Neural crest cell (in vitro differentiated cells): ENCODE results near the gene PPP1R12A. TPM values are rescaled to one million over a fixed set of nuclear protein-coding genes. Genes with fewer than 3 reads are reported as not detected.

Experiments
- DNase-seq: peaks from one replicate; pipeline ENCODE4 v3.0.0; 2021; ENCODE audit warnings: low read depth, mixed read lengths, low spot score
- H3K27ac Mint-ChIP-seq: one replicate; pipeline ENCODE4 v1.8.0; 2021; ENCODE audit warnings: mild to moderate bottlenecking, mixed read lengths; ENCODE audit not compliant: unreplicated experiment
- H3K27me3 Mint-ChIP-seq: 2 replicates; pipeline ENCODE4 v1.8.0; 2021; ENCODE audit warnings: low read depth, mild to moderate bottlenecking, mixed read lengths
- H3K36me3 Mint-ChIP-seq: 2 replicates; pipeline ENCODE4 v1.8.0; 2021; ENCODE audit warnings: low read depth, mild to moderate bottlenecking, mixed read lengths
- H3K4me1 Mint-ChIP-seq: 2 replicates; pipeline ENCODE4 v1.8.0; 2021; ENCODE audit warnings: mixed read lengths
- H3K4me3 Mint-ChIP-seq: one replicate; pipeline ENCODE4 v1.8.0; 2021; ENCODE audit warnings: mild to moderate bottlenecking, mixed read lengths
- H3K9me3 Mint-ChIP-seq: 2 replicates; pipeline ENCODE4 v1.8.0; 2021; ENCODE audit warnings: mixed read lengths
- total RNA-seq: library from RNA; stranded (reverse); gene quantifications from 2 replicates; pipeline ENCODE4 v1.2.1, GENCODE V29; 2021
- TF ChIP-seq, protein P1 (sequence below): fragments of 200-600 bp; sonication (generic); conservative IDR thresholded peaks from 2 replicates; pipeline ENCODE4 v1.5.0; 2021; ENCODE audit warnings: antibody characterized with exemption, mild to moderate bottlenecking

Gene PPP1R12A
- total RNA-seq, 1 donor from 2014 or later: 65.7 TPM

DNA sequence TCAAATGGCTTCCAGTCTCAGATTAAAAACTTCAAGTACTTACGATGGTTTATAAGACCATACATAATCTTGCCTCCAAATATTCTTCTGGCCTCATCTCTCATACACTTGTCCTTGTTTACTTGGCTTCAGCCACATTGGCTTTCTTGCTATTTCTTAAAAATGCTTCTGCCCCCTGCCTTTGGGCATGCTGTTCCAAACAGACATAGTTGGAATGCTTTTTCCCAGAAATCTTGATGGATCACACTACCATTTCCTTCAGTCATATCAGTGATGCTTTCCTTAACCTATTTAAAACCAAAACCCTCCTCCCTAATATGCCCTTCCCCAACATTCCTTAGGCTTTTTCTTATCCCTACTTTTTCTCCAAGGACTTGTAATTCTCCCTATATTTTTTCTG lies 169.7 kb downstream of the PPP1R12A start:
- Mint-ChIP-seq H3K27ac (no peak overlapping the region), H3K4me1 (no peaks in the 10 kb centered on the region), H3K9me3 (peaks cover 3% of the 10 kb centered on the region), H3K4me3 (no peak overlapping the region), H3K36me3 (no peaks in the 10 kb centered on the region), H3K27me3 (no peaks in the 10 kb centered on the region)
- DNase-seq: no peak
- TF ChIP-seq, protein P1, sequence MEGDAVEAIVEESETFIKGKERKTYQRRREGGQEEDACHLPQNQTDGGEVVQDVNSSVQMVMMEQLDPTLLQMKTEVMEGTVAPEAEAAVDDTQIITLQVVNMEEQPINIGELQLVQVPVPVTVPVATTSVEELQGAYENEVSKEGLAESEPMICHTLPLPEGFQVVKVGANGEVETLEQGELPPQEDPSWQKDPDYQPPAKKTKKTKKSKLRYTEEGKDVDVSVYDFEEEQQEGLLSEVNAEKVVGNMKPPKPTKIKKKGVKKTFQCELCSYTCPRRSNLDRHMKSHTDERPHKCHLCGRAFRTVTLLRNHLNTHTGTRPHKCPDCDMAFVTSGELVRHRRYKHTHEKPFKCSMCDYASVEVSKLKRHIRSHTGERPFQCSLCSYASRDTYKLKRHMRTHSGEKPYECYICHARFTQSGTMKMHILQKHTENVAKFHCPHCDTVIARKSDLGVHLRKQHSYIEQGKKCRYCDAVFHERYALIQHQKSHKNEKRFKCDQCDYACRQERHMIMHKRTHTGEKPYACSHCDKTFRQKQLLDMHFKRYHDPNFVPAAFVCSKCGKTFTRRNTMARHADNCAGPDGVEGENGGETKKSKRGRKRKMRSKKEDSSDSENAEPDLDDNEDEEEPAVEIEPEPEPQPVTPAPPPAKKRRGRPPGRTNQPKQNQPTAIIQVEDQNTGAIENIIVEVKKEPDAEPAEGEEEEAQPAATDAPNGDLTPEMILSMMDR: no peak

DNA sequence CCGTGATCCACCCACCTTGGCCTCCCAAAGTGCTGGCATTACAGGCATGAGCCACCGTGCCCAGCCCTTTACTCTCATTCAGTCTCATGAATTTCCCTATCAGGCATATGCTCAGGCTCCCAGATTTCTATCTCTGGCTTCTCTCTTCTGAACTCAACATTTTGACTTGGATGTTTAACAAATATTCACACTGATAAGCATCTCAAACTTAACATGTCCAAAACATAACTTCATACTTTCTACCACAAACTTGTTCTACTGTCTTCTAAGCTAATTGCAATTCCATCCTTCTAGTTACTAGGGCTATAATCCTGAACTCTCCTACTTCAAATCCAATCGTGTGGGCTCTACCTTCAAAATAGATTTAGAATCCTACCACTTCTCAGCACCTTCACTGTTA lies 170.3 kb downstream of the PPP1R12A start:
- Mint-ChIP-seq H3K9me3 (peaks cover 3% of the 10 kb centered on the region), H3K27ac (no peak overlapping the region), H3K27me3 (no peaks in the 10 kb centered on the region), H3K36me3 (no peaks in the 10 kb centered on the region), H3K4me3 (no peak overlapping the region), H3K4me1 (no peaks in the 10 kb centered on the region)
- no peak for DNase-seq
- TF ChIP-seq, protein P1: no peak

DNA sequence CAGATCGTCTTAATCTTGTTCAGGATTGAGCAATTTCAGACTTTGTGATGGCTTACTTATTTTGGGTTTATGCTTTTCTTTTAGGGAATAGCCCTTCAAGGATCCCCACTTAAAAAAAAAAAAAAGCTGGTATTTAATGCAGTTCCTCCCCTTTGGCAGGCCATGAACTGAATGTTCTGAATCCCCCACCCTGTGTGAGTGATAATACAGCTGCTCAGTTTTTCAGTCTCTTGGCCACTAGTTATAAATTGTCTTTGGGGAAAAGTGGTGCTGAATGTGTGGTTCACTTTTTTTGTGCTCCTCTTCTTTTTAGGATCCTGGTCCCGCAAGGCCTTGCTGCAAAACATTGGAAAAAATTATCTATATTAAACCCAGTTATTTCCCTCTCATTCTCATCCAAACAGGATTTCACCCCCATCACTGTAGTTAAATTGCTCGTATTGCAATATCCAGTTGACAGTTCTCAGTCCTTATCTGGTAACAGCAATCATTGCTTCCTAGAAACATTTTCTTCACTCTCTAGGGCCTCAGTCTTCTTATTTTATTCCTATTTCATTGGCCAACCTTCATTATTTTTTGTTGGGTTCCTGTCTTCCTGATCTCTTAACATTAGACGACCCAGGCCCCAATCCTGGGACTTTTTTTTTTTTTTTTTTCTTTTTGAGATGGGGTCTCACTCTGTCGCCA lies 171.0 kb downstream of the PPP1R12A start:
- no peak overlapping the region for H3K4me3 Mint-ChIP-seq
- H3K9me3 Mint-ChIP-seq: peaks cover 3% of the 10 kb centered on the region
- DNase-seq: no peak
- no peak overlapping the region for H3K27ac Mint-ChIP-seq
- TF ChIP-seq, protein P1: no peak
- H3K36me3 Mint-ChIP-seq: no peaks in the 10 kb centered on the region
- no peaks in the 10 kb centered on the region for H3K27me3 Mint-ChIP-seq
- no peaks in the 10 kb centered on the region for H3K4me1 Mint-ChIP-seq

DNA sequence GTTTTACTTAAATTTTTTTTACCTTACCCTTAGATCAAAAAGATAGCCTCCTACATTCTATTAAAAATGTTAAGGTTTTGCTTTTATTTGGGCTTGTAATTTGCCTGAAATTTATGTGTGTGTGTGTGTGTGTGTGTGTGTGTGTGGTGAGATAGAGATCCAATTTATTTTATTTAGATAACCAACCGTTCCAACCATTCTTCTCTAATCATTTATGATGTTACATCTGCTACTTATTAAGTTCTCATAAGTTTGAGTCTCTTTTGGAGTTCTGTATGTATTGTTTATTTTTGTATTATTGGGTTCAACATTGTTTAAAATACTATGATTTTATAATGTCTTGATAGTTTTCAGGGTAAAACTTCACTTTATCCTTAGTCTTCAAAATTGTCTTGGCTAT lies 173.6 kb downstream of the PPP1R12A start:
- Mint-ChIP-seq H3K27me3 (no peaks in the 10 kb centered on the region), H3K27ac (no peak overlapping the region), H3K4me1 (no peaks in the 10 kb centered on the region), H3K36me3 (peaks cover 2% of the 10 kb centered on the region), H3K4me3 (no peak overlapping the region), H3K9me3 (peaks cover 7% of the 10 kb centered on the region)
- DNase-seq: no peak
- TF ChIP-seq, protein P1: no peak

DNA sequence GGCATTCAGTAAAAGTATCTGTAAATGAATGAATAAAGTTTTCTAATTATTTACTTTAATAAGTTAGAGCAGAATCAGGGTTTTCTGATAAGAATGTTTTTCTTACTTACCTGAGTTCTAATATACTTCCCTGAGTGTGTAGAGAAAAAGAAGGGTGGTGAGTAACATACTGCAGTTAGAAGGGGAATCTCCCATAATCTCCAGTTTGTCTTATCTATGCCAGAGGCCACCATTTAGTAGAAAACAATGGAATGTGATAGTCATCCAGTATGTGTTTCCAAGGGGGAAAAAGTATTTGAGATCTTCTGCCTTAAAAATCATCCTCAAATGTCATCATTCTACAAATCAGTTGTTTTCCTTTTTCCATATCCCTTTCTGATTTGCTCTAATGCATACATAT lies 187.6 kb downstream of the PPP1R12A start:
- DNase-seq: no peak
- H3K4me3 Mint-ChIP-seq: no peak overlapping the region
- H3K4me1 Mint-ChIP-seq: no peaks in the 10 kb centered on the region
- TF ChIP-seq, protein P1: no peak
- H3K27me3 Mint-ChIP-seq: no peaks in the 10 kb centered on the region
- no peaks in the 10 kb centered on the region for H3K36me3 Mint-ChIP-seq
- H3K27ac Mint-ChIP-seq: no peak overlapping the region
- peaks cover 3% of the 10 kb centered on the region for H3K9me3 Mint-ChIP-seq
